Measurements from ENCODE around the gene HCN1. TPM values are rescaled to one million over a fixed set of nuclear protein-coding genes. Genes with fewer than 3 reads are reported as not detected.

HCN1 gene
- total and polyA plus RNA-seq, 2 of the 4 experiments (the other 2 are of a cell fraction): not detected

DNA sequence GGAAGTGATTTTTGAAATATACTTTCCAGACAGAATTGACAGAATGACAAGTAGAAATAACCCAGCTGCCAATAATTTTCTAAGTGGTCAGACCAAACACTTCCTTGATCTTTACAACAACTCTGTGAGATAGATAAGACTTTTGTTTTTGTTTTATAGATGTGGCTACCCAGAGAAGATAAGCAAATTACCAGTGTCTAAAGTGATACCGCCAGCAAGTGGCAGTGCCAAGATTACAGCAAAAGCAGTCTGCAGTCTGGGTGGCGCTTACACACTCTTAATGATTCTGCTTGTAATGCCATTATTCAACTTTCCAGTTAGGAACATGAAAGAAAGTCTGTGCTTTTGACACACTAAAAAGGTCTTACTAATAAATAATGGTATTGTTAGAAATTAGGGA, 92.1 kb downstream of the HCN1 start:
- POLR2A ChIA-PET (ENCODE audit: unreplicated experiment): no interaction called here
- no peak overlapping the region for H3K18ac ChIP-seq (ENCODE audit: low read depth, low read length)
- dilution Hi-C loops (cut with HindIII; ENCODE audit: low sequenced_read_pairs, unreplicated experiment): no loop called here
- H3K9ac ChIP-seq (ENCODE audit: low read depth, low read length): no peak overlapping the region
- H4K20me1 ChIP-seq (ENCODE audit: insufficient read depth, low read length): no peaks in the 10 kb centered on the region
- H2BK20ac ChIP-seq (ENCODE audit: low read depth, low read length): no peak overlapping the region
- H3K27me3 ChIP-seq (ENCODE audit: control insufficient read depth, insufficient read depth, low read length): no peaks in the 10 kb centered on the region
- no peak overlapping the region for H2AFZ ChIP-seq (replicated peaks; ENCODE audit: low read length, poor library complexity)
- no peak overlapping the region for H2AK9ac ChIP-seq (replicated peaks; ENCODE audit: low read depth, low read length, poor library complexity)
- intact Hi-C loops (cut with micrococcal nuclease): no loop called here
- TF ChIP-seq CTCF (conservative IDR thresholded peaks at IDR 0.05; ENCODE audit: low read depth, low read length) (no peak), POLR2A (IDR thresholded peaks at IDR 0.05; ENCODE audit: low read depth, low read length) (no peak), NFE2L2 (IDR thresholded peaks at IDR 0.05; ENCODE audit: low read depth, low read length) (no peak), MAZ (IDR thresholded peaks at IDR 0.05; ENCODE audit: borderline replicate concordance, low read depth, low read length) (no peak), SMC3 (IDR thresholded peaks at IDR 0.05; ENCODE audit: low read depth, low read length) (no peak), RCOR1 (IDR thresholded peaks at IDR 0.05; ENCODE audit: insufficient replicate concordance, low read length) (no peak), ELK1 (IDR thresholded peaks at IDR 0.05; ENCODE audit: borderline replicate concordance, low read depth, low read length) (no peak), MAFK (IDR thresholded peaks at IDR 0.05; ENCODE audit: low read depth, low read length) (no peak), BHLHE40 (IDR thresholded peaks at IDR 0.05; ENCODE audit: low read depth, low read length) (no peak), CHD1 (IDR thresholded peaks at IDR 0.05; ENCODE audit: low read depth, low read length) (no peak), RFX5 (IDR thresholded peaks at IDR 0.05; ENCODE audit: low read depth, low read length) (no peak)
- TF ChIP-seq, protein P1, sequence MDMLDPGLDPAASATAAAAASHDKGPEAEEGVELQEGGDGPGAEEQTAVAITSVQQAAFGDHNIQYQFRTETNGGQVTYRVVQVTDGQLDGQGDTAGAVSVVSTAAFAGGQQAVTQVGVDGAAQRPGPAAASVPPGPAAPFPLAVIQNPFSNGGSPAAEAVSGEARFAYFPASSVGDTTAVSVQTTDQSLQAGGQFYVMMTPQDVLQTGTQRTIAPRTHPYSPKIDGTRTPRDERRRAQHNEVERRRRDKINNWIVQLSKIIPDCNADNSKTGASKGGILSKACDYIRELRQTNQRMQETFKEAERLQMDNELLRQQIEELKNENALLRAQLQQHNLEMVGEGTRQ (IDR thresholded peaks at IDR 0.05; ENCODE audit: low read depth, low read length): no peak
- CTCF ChIA-PET: no interaction called here
- no peak overlapping the region for H3K4me2 ChIP-seq (ENCODE audit: low read depth, low read length)
- no peak overlapping the region for H4K91ac ChIP-seq (ENCODE audit: insufficient read depth, low read depth, low read length)
- H2BK120ac ChIP-seq (ENCODE audit: low read depth, low read length): no peak overlapping the region
- no peak overlapping the region for H3K4me3 ChIP-seq (ENCODE audit: insufficient read depth, low read depth, low read length)
- peaks cover 4% of the 10 kb centered on the region; the same call in 1 of the 2 replicates for H3K9me3 ChIP-seq (ENCODE audit: control insufficient read depth, insufficient read depth, low read length)
- H3K14ac ChIP-seq (replicated peaks; ENCODE audit: low read depth, low read length): no peak overlapping the region
- no peak overlapping the region for H2BK15ac ChIP-seq (ENCODE audit: low read depth, low read length)
- BruUV-seq (replicated peaks): no TSS peak
- no peak overlapping the region for H3K56ac ChIP-seq (ENCODE audit: extremely low read depth, insufficient read depth, low read length)
- H2AK5ac ChIP-seq (ENCODE audit: low read depth, low read length): no peak overlapping the region
- WGBS, 2 experiments (ENCODE audit: extremely low coverage in 2 of 2, insufficient read length in 1 of 2): 30% methylated on average over 2 of the region's 2 CpGs; no CpG with 5 or more reads in 1 of the 2 experiments
- H4K5ac ChIP-seq (ENCODE audit: low read depth, low read length): no peak overlapping the region
- DNase-seq (no peak), ATAC-seq (ENCODE audit: low read depth) (no peak)
- no peak overlapping the region for H4K8ac ChIP-seq (ENCODE audit: low read depth in 2 of 2, low read length in 2 of 2)
- no peaks in the 10 kb centered on the region for H3K79me1 ChIP-seq (ENCODE audit: low read depth in 1 of 2, low read length in 2 of 2)
- no peaks in the 10 kb centered on the region for H3K36me3 ChIP-seq (ENCODE audit: control insufficient read depth, insufficient read depth, low read length)
- H3K4me1 ChIP-seq (ENCODE audit: control insufficient read depth, insufficient read depth, low read length): no peaks in the 10 kb centered on the region
- H3K9me1 ChIP-seq (ENCODE audit: insufficient read depth, low read length): no peaks in the 10 kb centered on the region
- H2BK5ac ChIP-seq (ENCODE audit: low read depth, low read length, poor library complexity, severe bottlenecking): no peak overlapping the region
- H3K23ac ChIP-seq (ENCODE audit: low read depth, low read length): no peak overlapping the region
- H3K4ac ChIP-seq (ENCODE audit: low read depth, low read length): no peak overlapping the region
- H3K27ac ChIP-seq (ENCODE audit: insufficient read depth, low read length): no peak overlapping the region
- in situ Hi-C loops (cut with MboI; ENCODE audit: low sequenced_read_pairs): no loop called here

Data from IMR-90 (cell line).